Ureter (tissue), 1 donor: ENCODE data around the gene RAB8B. TPM values are rescaled to one million over a fixed set of nuclear protein-coding genes. Genes with fewer than 3 reads are reported as not detected.

Source experiments
- DNase-seq: peaks from one replicate; pipeline ENCODE4 v3.0.0-alpha.2; 2020; ENCODE audit warnings: low spot score
- total RNA-seq: library from RNA; stranded (reverse); gene quantifications from one replicate; pipeline ENCODE4 v1.2.4, GENCODE V29; 2023
- donor health status: DM: yes; HTN: yes; CAD: no.

RAB8B gene
- total RNA-seq, 1 donor from 2014 or later: 54.1 TPM

DNA sequence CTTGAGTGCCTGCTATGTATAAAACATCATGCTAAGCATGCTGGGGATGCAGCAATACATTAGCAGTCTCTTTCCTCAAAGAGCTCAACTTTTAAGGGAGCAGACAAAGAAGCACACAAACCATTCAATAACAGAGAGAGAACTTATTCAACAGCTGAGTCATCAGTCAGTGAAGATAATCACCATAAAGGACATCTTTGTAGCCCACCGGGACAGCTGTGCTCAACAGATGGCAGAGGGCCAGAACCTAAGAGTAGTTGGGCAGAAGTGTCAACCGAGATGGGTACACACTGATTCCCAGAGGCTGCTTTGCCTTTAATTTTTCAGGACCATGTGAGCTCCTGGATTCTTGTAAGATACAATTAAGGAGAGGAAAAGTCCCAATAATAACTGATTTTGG lies 4.2 kb upstream of the RAB8B start:
- DNase-seq: no peak

DNA sequence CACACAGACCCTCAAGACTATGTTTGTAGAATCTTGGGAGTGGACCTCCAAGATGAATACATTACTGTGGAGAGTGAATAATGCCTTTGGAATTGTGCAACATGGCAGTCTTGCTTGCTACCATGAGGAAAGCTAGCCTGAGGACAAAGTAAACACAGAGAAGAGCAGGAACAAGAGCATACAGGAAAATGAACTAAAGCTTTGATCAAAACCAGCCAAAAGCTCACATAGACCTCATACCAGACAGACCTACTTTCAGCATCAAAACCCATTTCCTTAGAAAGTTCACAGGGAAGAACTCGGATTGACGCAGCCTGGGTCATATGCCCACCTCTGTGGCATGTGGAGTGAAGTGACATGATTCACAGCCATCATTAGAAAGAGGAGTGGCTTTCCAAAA lies 3.3 kb upstream of the RAB8B start:
- DNase-seq: no peak

DNA sequence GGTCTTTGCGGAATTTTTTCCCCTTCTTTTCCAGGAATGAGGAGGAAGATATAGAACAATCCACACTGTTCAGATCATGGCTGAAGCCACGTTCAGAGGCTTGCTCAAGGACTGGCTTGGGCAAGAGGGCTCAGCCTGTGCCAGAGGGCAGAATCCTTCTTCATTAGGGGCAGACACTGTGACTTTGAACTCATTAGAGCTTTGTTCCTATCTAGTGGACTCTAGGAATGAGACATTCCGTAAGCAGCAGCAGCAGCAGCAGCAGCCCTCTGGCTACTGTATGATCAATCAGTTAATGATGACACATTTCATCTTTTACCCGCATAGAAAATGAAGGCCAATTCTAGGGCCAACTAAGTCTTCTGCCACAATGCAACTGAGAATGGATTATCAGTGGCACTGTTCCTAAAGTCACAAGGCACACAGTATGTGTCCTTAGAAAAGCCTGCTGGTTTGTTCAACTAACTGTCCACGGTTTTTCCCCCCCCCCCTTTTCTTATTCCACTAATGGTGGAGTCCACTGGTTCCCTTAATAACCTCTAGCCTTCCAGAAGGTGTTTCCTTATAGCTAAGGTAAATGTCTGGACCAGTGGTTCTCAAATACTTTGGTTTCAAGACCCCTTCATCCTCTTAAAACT lies 1.7 kb upstream of the RAB8B start:
- no peak for DNase-seq

DNA sequence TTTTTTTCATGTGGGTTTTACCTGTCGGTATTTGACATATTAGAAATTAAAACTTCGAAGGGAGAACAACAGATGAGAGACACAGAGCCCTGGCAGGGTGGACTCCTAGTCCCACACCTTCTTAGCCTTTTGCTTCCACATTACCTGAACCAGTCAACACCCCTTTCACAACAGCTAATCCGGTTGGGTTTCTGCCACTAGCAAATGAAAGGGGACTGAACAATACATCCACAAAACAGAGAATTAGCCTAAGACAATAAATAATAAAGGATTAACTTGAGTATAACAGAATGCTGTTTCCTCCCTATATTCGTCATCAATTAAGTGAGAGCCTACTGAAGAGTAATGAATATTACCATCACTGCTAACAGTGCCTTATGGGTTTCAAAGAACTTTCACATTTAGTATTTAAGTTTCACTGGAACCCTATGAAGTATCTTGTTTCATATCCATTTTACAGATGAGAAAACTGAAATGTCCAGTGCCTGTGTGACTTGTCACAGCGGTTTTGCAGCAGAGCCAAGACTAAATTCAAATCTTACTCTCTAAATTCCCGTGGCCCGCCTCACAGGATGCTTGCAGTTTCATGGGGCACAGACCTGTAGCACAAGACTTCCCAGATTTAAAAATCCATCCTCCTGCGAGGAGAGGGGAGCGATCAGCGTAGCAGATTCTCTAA lies 1.0 kb upstream of the RAB8B start:
- DNase-seq: no peak

DNA sequence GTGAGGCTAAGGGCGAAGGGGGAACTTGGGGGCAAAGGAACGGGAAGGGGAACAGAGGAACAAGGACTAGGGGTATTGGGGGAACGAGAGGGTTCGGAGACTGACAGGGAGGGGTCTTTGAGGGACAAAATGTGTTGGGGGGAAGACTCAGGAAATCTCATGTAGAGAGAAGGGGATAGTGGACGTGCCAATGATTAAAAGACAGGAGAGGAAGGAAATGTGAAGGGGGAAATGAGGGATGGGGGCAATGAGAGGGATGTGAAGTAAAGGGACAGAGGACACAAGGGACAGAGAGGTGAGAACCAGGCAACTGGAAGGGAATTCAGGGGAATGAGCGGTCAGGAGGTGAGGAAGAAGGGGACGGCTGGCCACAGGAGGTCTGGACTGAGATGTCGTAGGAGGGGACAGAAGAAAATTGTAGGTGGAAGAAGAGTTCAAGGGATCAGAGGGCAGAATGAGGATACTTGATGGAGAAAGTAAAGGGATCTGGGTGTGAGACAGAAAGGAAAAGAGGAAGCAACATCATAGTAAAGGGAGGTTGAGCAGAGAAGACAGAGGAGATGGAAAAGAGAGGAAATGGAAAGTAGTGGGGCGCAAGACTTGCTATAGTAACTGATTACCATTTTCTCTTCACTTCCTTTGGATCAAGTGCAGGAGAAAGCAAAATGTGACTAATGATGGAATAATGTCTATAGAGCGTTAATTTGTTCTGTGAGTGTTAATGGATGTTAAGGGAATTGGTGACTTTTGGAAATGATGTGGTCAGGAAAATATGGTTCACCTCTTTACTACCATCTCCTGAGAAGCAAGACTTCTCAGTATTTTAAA lies 749 bp downstream of the RAB8B start:
- DNase-seq: no peak

DNA sequence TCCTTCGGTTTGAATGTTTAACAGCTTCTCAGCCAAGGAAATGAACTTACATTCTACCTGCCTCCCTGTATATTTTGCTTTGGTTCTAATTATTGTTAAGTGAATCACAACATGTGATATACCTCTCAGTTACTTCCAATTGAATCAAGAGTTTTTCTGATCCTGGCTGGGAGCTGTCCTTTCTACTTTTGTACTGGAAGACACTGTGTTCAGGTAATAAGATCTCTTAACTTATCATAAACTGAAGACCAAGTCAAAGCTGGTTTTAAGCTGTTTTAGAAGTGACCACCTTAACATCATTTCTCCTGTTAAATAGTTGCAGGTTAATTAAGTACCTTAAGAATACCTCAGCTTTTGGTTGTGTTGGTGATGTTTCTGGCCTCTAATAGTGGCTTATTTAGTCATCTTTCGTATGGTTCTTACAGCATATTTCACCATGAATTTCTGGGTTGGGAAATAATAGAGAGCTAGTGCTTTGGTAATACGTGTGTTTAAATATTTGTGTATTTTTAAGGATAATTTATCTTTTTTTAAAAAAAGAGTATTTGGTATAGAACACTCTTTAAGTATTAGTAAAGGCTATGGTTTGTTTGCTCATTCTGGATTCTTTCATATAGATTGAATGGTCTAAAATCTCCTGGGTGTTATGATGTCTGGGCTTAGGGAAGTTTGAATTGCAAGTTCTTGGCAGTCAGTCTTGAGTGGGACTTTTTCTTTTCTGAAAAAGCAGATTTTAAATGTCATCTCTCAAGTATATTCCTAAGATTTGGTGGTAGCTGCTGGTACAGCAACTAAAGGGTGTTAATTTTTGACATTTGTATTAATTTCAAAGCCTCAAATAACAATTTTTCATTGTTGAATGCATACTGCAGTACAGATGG lies 1.6 kb downstream of the RAB8B start:
- DNase-seq: no peak

DNA sequence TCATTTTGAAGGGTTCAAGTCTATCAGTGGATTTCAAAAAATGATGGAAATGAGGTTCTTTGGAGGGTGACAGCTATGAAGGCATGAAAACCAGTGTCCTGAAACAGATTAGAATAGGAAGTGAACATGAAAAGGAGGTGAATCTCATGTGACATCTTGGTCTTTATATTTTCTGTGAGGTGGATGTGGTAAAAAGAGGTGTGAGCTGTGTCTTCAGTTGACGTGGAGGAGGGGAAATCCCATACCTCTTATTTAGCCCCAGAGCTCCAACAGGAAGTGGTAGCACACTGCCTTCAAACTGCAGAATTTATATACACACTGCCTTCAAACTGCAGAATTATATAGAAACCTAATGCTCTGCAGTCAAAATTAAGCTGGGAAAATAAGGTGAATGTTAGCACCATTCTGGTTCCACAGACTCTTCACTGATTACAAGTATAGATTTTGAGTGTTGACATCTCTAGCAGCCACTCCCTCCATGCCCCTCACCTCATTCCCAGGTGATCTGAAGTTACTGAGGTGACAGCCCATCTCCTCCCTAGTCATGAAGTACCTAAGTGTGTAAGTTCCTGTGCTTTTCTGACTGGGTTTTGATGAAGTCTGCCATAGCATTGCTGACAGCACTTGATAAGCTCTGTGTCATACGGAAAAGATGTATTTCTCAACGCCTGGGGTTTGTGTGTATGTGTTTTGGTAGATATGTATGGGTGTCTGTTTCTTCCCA lies 2.7 kb downstream of the RAB8B start:
- no peak for DNase-seq

DNA sequence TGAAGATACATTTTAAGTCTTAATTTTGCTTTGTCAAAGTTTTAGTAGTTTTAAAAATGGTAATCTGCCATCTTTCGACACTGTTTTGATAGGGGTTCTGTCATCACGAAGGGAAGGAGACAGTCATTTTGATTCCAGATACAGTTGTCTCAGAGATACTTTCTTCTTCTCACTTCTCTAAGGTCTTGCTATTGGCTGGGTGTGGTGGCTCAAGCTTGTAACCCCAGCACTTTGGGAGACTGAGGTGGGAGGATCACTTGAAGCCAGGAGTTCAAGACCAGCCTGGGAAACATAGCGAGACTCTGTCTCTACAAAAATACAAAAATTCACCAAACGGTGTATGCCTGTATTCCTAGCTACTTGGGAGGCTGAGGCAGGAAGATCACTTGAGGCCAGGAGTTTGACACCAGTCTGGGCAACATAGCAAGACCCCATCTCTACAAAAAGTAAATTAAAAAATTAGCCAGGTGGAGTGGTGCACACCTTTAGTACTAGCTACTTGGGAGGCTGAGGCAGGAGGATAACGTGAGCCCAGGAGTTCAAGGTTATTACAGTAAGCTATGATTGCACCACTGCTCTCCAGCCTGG lies 3.3 kb downstream of the RAB8B start:
- no peak for DNase-seq

DNA sequence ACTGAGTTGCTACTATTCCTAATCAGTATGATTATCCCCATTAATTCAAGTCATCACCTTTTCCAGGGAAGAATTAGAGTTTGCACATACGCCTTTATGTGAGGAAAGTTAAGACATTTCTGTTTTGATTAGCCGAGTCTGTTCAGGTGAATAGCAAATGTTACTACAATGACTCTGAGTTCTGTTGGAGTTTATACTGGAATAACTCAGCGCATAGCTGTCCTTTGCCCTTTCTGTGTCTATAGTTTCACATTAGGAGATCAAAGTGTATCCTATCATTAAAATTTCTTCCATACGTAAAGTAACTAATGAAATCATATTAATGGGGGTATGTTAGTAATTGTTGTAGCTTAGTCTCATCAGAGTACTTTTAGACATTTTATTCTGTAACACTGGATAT lies 4.9 kb downstream of the RAB8B start:
- no peak for DNase-seq

DNA sequence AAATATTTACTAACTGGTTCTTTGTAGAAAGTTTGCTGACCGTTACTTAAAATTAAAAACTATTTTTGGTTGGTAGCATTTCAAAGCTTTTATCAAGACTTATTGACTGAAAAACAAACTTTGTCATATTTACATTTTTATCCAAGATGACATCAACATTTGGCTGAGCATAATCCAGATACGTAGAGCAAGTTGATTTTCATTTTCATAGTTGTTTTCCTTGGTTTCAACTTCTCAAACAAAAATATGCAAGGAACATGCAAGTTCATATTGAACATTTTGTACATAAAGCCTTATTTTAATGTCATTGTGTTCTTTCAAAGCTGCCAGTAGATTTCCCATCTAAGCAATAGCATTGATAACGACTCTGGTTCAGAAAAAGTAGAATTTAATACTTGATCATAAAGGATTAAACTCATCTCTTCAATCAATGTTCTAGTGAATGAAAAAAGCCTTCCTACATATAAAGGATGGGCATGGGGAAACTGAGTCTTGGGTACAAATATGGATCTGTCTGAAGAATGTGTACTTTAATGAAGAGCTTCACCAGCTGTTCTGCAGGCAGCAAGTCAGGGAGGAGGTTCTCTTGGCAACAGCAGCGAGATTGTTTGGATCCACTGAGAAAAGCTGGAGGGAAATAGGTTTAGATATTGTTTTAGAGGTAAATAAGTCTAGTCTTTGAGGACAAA lies 5.6 kb downstream of the RAB8B start:
- no peak for DNase-seq

DNA sequence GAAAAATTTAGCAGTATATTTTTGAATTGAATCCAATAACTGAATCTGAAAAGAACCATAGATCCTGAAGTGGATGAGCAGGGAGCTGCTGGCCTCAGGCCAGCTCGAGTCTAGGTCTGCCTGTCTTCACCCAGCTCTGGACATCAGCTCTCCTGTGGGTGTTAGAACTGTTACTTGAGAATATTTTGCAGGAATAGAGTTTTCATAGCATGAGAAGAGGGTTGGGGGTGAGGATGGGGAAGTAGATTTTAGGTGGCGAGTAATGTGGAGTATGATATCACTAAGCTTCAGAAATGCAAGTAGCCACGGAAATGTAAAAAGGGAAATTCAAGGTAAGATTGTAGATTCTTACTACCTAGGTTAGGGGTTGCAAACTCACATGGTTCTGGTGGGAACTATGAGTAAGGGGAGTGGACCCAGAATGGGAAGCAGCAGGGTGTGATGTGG lies 6.2 kb downstream of the RAB8B start:
- no peak for DNase-seq

DNA sequence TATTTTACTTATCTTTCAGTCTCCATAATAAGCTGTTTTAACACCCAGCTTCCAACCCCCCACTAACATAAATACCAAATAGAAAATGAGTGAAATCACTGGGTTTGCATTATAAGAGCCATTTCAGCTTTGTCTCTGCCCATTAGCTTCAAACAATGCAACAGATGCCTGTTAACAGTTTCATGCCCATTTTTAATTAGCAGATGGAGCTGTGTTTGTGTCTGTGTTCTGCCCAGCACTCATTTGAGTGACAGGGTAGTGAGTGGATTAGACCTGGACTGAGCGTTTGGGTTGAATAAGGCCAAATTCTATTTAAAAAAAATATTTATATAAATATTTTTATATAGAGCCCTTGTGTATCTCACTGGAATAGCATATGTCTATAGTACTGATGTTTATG lies 7.4 kb downstream of the RAB8B start:
- DNase-seq: no peak

DNA sequence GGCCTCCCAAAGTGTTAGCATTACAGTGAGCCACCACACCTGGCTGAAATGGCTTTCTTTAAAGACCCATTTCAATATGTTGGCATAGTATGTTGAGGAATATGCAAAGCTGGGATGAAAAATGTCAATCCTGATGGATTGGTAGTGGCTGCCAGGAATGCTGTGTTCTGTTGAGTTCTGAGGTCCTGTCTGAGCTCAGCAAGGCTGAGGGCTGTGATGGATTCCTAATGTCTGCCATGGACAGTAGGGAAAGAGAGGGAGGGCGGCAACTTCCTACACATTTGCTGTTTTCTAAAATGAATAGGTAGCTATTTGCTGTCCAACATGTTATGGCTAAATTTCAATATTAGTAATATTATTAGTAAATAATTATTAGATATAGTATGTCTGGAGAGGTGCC lies 8.2 kb downstream of the RAB8B start:
- DNase-seq: no peak

DNA sequence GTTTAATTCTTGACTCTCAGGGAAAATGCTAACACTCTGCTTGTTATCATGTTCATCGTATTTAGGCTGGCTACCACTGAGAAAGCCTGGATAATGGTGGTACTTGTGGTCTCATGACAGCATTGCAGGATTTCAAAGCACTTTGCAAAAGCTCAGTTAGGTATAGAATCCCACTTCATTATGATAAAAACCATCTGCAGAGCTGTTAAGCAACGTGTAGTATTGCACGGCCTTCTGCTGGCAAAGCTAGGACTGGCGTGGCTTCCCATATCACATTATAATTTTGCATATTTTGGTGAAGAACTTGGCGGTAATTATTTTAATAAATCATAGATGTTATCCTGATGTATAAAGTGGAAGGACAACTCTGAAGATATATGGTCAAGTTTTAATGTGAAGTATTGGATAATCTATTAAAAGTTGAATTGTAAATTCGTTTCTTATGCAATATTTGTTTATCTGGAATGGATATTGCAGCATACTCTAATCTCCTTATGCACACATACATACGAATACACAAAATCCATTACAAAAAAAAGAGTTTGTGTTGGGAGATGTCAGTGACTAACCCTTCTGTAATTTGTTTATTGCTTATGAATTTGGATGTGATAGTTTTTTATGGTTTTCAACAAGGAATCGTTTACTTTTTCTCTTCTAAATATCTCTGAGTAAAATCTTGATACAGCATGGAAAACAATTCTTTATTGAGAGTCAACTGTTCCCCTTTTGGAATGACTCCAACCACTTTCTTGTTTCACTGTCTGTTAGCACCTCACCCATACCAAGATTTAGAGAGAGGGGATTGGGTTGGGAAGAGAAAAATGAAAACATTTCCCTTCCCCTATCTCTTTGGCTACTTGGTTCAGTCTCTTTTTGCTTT lies 9.2 kb downstream of the RAB8B start:
- no peak for DNase-seq

DNA sequence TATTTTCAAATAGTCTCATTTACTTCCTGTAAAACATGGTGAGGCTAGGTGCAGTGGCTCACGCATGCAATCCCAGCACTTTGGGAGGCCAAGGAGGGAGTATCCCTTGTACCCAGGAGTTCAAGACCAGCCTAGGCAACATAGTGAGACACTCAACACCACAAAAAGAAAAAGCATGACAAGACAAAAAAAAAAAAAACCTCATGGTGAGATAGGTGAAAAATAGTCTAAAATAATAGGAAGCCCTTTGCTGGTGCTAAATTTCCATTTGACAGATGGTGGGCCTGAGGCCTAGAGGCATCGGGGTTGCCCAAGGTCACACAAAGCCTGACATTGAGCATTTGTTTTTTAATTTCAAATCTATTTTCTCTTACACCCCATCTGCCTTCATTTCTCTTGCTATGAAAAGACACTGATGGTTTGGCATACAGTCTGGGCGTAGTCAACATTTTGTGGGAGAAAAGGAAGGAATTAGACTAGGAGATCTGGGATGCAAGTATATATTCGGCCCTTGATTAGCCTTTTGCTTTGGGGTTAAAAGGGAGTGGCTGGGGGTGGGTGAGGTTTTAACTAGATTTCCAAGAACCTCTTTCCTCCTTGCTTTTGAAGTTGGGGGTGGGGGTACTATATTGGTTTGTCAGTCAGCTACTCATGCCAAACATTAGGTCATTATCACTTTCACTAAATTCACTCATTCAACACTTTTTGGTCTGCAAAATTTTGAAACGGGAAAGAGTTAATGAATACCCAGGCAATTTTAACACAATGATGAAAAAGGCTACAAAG lies 11.3 kb downstream of the RAB8B start:
- no peak for DNase-seq

DNA sequence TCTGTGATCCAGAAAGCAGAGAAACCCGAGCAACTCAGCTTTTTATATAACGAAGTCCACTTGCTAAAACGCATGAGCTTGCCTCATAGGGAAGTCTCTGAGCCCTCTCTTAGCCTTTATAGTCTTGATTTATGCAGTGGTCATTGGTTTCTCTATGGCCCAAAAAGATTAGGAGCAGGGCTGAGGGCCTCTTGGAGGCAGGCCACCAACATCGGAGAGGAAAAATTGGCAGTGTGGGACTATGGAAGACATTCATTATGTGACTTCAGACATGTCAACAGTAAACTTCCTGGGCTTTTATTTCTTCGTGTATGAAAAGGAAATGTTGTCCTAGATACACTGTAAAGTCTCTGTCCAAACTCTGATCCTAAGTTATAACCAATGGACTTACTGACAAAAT lies 13.5 kb downstream of the RAB8B start:
- no peak for DNase-seq

DNA sequence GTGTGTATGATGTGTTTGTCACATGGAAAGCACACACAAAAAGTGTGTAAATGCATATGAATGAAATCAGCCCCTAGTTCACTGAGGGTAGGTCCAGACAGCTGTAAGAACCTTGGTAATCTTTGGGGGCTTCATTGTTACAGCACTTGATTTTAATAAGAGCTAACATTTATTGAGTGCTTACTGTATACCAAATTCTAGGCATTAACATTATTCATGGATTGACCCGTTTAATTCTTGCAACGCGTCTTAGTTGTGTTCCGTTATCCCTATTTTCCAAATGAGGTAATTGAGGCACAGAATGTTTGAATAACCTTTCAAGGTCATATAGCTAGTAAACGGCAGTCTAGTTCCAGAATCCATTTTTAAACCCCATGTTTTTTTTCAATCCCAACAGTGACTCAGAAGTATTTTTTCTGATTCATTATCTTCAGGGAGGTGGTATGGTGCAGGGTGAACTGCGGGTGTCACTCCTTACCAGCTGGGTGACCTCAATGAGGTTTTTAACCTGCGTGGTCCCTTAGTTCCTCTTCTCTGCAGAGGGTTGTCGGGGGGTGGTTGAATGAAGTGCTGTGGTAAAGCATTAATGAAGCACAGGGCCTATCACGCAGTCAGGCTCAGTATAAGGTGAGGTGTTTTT lies 14.2 kb downstream of the RAB8B start:
- no peak for DNase-seq

DNA sequence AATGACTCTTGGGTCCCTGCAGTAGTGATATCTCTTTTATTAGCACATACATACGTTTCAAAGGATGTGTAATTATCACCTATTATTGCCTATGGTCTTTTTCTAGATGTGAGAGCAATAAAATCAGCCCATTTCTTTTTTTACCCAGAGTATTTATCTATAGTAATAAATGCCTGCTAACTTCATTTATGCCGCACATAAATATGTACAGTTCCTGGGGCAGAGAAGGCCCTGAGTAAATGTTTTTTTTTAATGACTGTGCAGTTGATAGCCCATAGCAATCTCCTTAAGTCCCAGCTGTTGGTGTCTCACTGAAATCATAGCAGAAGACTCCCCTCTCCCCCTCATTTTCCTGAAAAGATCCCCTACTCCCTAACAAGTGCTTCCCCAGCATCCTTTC lies 16.7 kb downstream of the RAB8B start:
- no peak for DNase-seq
